ENCODE measurements around the gene ARHGAP26. TPM values are rescaled to one million over a fixed set of nuclear protein-coding genes. Genes with fewer than 3 reads are reported as not detected.

ARHGAP26 gene
- total and polyA plus RNA-seq, 4 donors = 1.8 to 16.7 (median 4.1) TPM

DNA sequence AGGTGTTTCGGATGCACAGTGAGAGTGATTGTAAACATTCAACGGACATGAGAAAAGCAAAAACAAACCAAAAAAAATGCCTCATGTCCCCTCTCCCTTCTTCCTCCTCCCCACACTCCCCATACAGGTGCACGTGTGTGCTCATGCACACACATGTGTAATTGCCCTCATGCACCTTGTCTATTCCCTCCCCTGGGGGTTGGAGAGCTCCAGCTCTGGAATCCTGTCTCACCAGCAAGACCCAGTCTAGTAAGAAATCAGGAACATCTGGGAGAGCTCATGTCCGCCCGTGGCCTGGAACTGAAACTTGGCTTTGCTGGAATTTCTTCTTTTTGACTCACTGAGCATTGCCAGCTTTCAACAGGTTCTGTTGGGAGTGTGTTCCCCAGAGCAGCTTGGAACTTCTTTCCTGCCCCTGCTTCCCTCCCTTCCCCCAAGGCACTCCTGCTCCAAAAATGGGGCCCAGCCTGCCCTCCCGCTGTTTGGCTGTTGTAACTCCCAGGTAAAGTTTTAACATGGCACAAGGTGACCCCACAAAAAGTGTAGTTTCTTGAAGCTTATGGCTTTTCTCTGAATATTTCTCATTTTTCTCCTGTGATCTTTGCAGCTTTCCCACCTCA is 443.2 kb downstream of the ARHGAP26 start:
- H3K4me3 ChIP-seq (ENCODE audit: low read depth in 1 of 3, low read length in 3 of 3) = no peak overlapping the region
- TF ChIP-seq YY1 (IDR thresholded peaks at IDR 0.05) (no peak), GABPA (IDR thresholded peaks at IDR 0.05 in 1 of 2, conservative IDR thresholded peaks at IDR 0.05 in 1 of 2) (no peak), REST (IDR thresholded peaks at IDR 0.05) (no peak), ATF3 (IDR thresholded peaks at IDR 0.05) (no peak)
- peaks cover 0 to 3% (median 0%) of the 10 kb centered on the region in 4 donors for H3K4me1 ChIP-seq (ENCODE audit: control insufficient read depth in 4 of 4, insufficient read depth in 4 of 4, low read length in 3 of 4)
- H3K27ac ChIP-seq (ENCODE audit: low read depth in 1 of 2, low read length in 2 of 2) = no peak overlapping the region
- H3K9me3 ChIP-seq (ENCODE audit: control insufficient read depth in 4 of 4, low read length in 3 of 4) = no peaks in the 10 kb centered on the region
- H3K27me3 ChIP-seq (ENCODE audit: control insufficient read depth in 4 of 4, insufficient read depth in 4 of 4, low read length in 3 of 4) = no peaks in the 10 kb centered on the region
- WGBS = 76% methylated on average over 6 of the region's 6 CpGs
- DNase-seq (ENCODE audit: low spot score) = no peak
- no peaks in the 10 kb centered on the region for H3K36me3 ChIP-seq (ENCODE audit: control insufficient read depth in 4 of 4, insufficient read depth in 3 of 4, low read depth in 1 of 4, low read length in 3 of 4)
- no peak overlapping the region for H3K9ac ChIP-seq (ENCODE audit: low read depth in 1 of 2, low read length in 2 of 2)

DNA sequence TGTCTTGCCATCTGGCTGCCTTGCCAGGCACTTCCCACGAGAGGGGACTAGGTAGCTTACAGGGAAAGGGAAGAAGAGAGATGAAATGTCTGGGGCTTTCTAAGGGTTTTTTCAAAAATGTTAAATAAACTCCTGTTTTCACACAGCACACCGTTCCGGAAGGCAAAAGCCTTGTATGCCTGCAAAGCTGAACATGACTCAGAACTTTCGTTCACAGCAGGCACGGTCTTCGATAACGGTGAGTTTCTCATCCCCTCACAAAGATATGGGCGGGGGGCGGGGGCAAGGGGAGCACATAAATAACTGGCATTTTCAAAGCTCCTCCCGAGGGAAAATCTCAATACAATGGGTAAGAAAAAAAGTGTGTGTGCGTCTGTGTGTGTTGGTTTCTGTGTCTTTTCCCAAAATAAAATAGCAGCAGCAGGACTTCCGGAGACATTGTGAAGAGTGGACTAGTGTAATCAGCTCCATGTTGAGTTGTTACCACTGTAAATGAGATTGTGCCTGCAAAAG is 443.7 kb downstream of the ARHGAP26 start:
- Histone ChIP-seq H3K9ac (ENCODE audit: low read depth in 1 of 2, low read length in 2 of 2) (no peak overlapping the region), H3K4me3 (ENCODE audit: low read depth in 1 of 3, low read length in 3 of 3) (no peak overlapping the region), H3K4me1 (ENCODE audit: control insufficient read depth in 4 of 4, insufficient read depth in 4 of 4, low read length in 3 of 4) (no peaks in the 10 kb centered on the region), H3K9me3 (ENCODE audit: control insufficient read depth in 4 of 4, low read length in 3 of 4) (no peaks in the 10 kb centered on the region), H3K27me3 (ENCODE audit: control insufficient read depth in 4 of 4, insufficient read depth in 4 of 4, low read length in 3 of 4) (no peaks in the 10 kb centered on the region), H3K36me3 (ENCODE audit: control insufficient read depth in 4 of 4, insufficient read depth in 3 of 4, low read depth in 1 of 4, low read length in 3 of 4) (no peaks in the 10 kb centered on the region), H3K27ac (ENCODE audit: low read depth in 1 of 2, low read length in 2 of 2) (no peak overlapping the region)
- TF ChIP-seq, protein P1, sequence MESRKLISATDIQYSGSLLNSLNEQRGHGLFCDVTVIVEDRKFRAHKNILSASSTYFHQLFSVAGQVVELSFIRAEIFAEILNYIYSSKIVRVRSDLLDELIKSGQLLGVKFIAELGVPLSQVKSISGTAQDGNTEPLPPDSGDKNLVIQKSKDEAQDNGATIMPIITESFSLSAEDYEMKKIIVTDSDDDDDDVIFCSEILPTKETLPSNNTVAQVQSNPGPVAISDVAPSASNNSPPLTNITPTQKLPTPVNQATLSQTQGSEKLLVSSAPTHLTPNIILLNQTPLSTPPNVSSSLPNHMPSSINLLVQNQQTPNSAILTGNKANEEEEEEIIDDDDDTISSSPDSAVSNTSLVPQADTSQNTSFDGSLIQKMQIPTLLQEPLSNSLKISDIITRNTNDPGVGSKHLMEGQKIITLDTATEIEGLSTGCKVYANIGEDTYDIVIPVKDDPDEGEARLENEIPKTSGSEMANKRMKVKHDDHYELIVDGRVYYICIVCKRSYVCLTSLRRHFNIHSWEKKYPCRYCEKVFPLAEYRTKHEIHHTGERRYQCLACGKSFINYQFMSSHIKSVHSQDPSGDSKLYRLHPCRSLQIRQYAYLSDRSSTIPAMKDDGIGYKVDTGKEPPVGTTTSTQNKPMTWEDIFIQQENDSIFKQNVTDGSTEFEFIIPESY (IDR thresholded peaks at IDR 0.05) = no peak
- no peak for TF ChIP-seq HNF4A (conservative IDR thresholded peaks at IDR 0.05)
- TF ChIP-seq GABPA (IDR thresholded peaks at IDR 0.05 in 1 of 2, conservative IDR thresholded peaks at IDR 0.05 in 1 of 2) = no peak
- TF ChIP-seq YY1 (IDR thresholded peaks at IDR 0.05) = no peak
- TF ChIP-seq ATF3 (IDR thresholded peaks at IDR 0.05) = no peak
- no peak for TF ChIP-seq FOXA2 (IDR thresholded peaks at IDR 0.05)
- no peak for TF ChIP-seq EGR1 (IDR thresholded peaks at IDR 0.05; ENCODE audit: low read depth in 2 of 2)
- no peak for TF ChIP-seq REST (IDR thresholded peaks at IDR 0.05)
- no peak for TF ChIP-seq HNF4G (IDR thresholded peaks at IDR 0.05)
- WGBS = 77% methylated on average over 12 of the region's 12 CpGs
- DNase-seq (ENCODE audit: low spot score) = no peak

Data from liver (tissue), 9 donors.